A549 (cell line): ENCODE measurements around the gene DRD2. TPM values are rescaled to one million over a fixed set of nuclear protein-coding genes. Genes with fewer than 3 reads are reported as not detected.

Experiments used
- ATAC-seq, 2 experiments: fragments of 200-7000 bp in 1 of 2; fragments of >200 bp in 1 of 2; cut with Nextera tagmentation in 1 of 2; cut with Tn5 transposase in 1 of 2; 3 replicates each; pipeline versions ENCODE4 v1.8.0 to v1.9.1; 2018 to 2020; ENCODE audit warnings: mild to moderate bottlenecking in 1 of 2, moderate library complexity in 1 of 2
- CTCF ChIA-PET: fragments of 300-600 bp; sonication (Branson Sonifier 250); formaldehyde crosslinking; extraction: SDS; loops from one replicate; lab custom pipeline; 2021; ENCODE audit warnings: antibody characterized with exemption, inconsistent platforms; lab: Yijun Ruan, JAX
- POLR2A ChIA-PET: fragments of 350-600 bp; formaldehyde crosslinking; extraction: SDS; loops from one replicate; lab custom pipeline; 2021; ENCODE audit warnings: antibody characterized with exemption, inconsistent platforms; lab: Yijun Ruan, JAX
- DNase-seq, 2 experiments: peaks; one replicate each; pipeline versions ENCODE4 v3.0.0 to v3.0.0-alpha.2; 2011 to 2016; ENCODE audit warnings: low read depth in 1 of 2, low spot score in 1 of 2
- FAIRE-seq: peaks from 2 replicates; lab custom pipeline; 2011; peaks lifted over from hg19 to GRCh38; lab: Jason Lieb, UNC
- H3K27ac ChIP-seq, 2 experiments: fragments of >200 bp; sonication (Bioruptor Twin); formaldehyde crosslinking; 3 replicates each; pipeline ENCODE4 v1.5.1; 2016 to 2017
- H3K4me1 ChIP-seq: fragments of >200 bp; sonication (Bioruptor Twin); formaldehyde crosslinking; 3 replicates; pipeline ENCODE4 v1.6.1; 2016
- H3K4me2 ChIP-seq: fragments of >200 bp; sonication (Bioruptor Twin); formaldehyde crosslinking; 3 replicates; pipeline ENCODE4 v1.6.1; 2016
- H3K4me3 ChIP-seq: fragments of >200 bp; sonication (Bioruptor Twin); formaldehyde crosslinking; 3 replicates; pipeline ENCODE4 v1.5.1; 2016
- H3K9me3 ChIP-seq: fragments of >200 bp; sonication (Bioruptor Twin); formaldehyde crosslinking; 3 replicates; pipeline ENCODE4 v1.6.1; 2016
- BCL3 ChIP-seq: fragments of >200 bp; sonication (Bioruptor Twin); formaldehyde crosslinking; IDR thresholded peaks from 3 replicates; pipeline ENCODE4 v1.6.1; 2016
- EHF ChIP-seq: fragments of 250-450 bp; sonication (Bioruptor Pico); IDR thresholded peaks from 2 replicates; pipeline ENCODE4 v1.5.0; 2020; ENCODE audit warnings: mild to moderate bottlenecking
- EHMT2 ChIP-seq: fragments of 200-600 bp; sonication (generic); IDR thresholded peaks from 2 replicates; pipeline ENCODE4 v1.6.1; 2016; ENCODE audit warnings: antibody characterized with exemption, low read depth, mild to moderate bottlenecking, moderate library complexity
- FOSL2 ChIP-seq, 2 experiments: fragments of 450-650 bp in 1 of 2; fragments of >200 bp in 1 of 2; sonication (Bioruptor Twin) in 1 of 2; formaldehyde crosslinking; IDR thresholded peaks; 2 replicates each; pipeline versions ENCODE4 v1.5.0 to v1.6.1; 2016 to 2020; ENCODE audit warnings: mild to moderate bottlenecking in 1 of 2, moderate library complexity in 1 of 2
- FOXS1 ChIP-seq: fragments of 250-450 bp; sonication (Bioruptor Pico); IDR thresholded peaks from 2 replicates; pipeline ENCODE4 v1.5.0; 2020; ENCODE audit warnings: mild to moderate bottlenecking, moderate library complexity
- HEYL ChIP-seq: fragments of 250-450 bp; sonication (Bioruptor Pico); IDR thresholded peaks from 2 replicates; pipeline ENCODE4 v1.8.0; 2021; ENCODE audit warnings: mild to moderate bottlenecking, moderate library complexity
- HMGXB4 ChIP-seq: fragments of 250-450 bp; sonication (Bioruptor Pico); IDR thresholded peaks from 2 replicates; pipeline ENCODE4 v1.5.0; 2021; ENCODE audit warnings: mild to moderate bottlenecking, moderate library complexity, borderline replicate concordance
- HOXA7 ChIP-seq: fragments of 250-450 bp; sonication (Bioruptor Pico); IDR thresholded peaks from 2 replicates; pipeline ENCODE4 v1.5.0; 2020; ENCODE audit warnings: mild to moderate bottlenecking, moderate library complexity
- KDM1A ChIP-seq: fragments of 200-600 bp; sonication (generic); IDR thresholded peaks from 2 replicates; pipeline ENCODE4 v1.6.1; 2016; ENCODE audit warnings: low read depth, mild to moderate bottlenecking
- KDM5A ChIP-seq: fragments of 200-600 bp; sonication (generic); IDR thresholded peaks from 2 replicates; pipeline ENCODE4 v1.6.1; 2016; ENCODE audit warnings: antibody characterized with exemption, mild to moderate bottlenecking
- MAFK ChIP-seq: fragments of 450-650 bp; IDR thresholded peaks from 2 replicates; pipeline ENCODE4 v1.6.1; 2014; ENCODE audit not compliant: partially characterized antibody
- NPAS2 ChIP-seq: fragments of 250-450 bp; sonication (Bioruptor Pico); IDR thresholded peaks from 2 replicates; pipeline ENCODE4 v1.8.0; 2022; ENCODE audit warnings: mild to moderate bottlenecking, moderate library complexity, borderline replicate concordance
- NR3C1 ChIP-seq: fragments of >200 bp; sonication (Bioruptor Twin); formaldehyde crosslinking; IDR thresholded peaks from 3 replicates; pipeline ENCODE4 v1.6.1; 2017
- PHF8 ChIP-seq: fragments of 200-600 bp; sonication (generic); IDR thresholded peaks from 2 replicates; pipeline ENCODE4 v1.6.1; 2016; ENCODE audit warnings: low read depth, mild to moderate bottlenecking, antibody characterized with exemption, moderate library complexity, borderline replicate concordance
- POLR2A ChIP-seq: IDR thresholded peaks from 2 replicates; pipeline ENCODE4 v1.6.1; 2012; ENCODE audit warnings: mild to moderate bottlenecking, low read length
- POLR2AphosphoS2 ChIP-seq: conservative IDR thresholded peaks from 2 replicates; pipeline ENCODE4 v1.6.1; 2012; ENCODE audit warnings: low read length, improper control_type of control experiment, inconsistent platforms
- RCOR1 ChIP-seq: fragments of 150-350 bp; IDR thresholded peaks from 2 replicates; pipeline ENCODE4 v1.6.1; 2014; ENCODE audit warnings: antibody characterized with exemption, low read length, low read depth
- RNF2 ChIP-seq: fragments of 200-600 bp; sonication (generic); IDR thresholded peaks from 2 replicates; pipeline ENCODE4 v1.6.1; 2016; ENCODE audit warnings: low read depth, mild to moderate bottlenecking, antibody characterized with exemption, moderate library complexity, borderline replicate concordance
- SMC3 ChIP-seq: fragments of >200 bp; sonication (Bioruptor Twin); formaldehyde crosslinking; IDR thresholded peaks from 3 replicates; pipeline ENCODE4 v1.6.1; 2018; ENCODE audit warnings: inconsistent platforms
- TFCP2L1 ChIP-seq: fragments of 250-450 bp; sonication (Bioruptor Pico); IDR thresholded peaks from 2 replicates; pipeline ENCODE4 v1.5.0; 2021; ENCODE audit warnings: mild to moderate bottlenecking
- TP53 ChIP-seq: fragments of 250-450 bp; sonication (Bioruptor Pico); IDR thresholded peaks from 2 replicates; pipeline ENCODE4 v1.5.0; 2021; ENCODE audit warnings: mild to moderate bottlenecking, moderate library complexity
- ZC3H11A ChIP-seq: fragments of 450-650 bp; IDR thresholded peaks from 2 replicates; pipeline ENCODE4 v1.6.1; 2014; ENCODE audit warnings: antibody characterized with exemption, mild to moderate bottlenecking
- ZFP36 ChIP-seq: fragments of 450-650 bp; IDR thresholded peaks from 2 replicates; pipeline ENCODE4 v1.6.1; 2014; ENCODE audit warnings: borderline replicate concordance; ENCODE audit not compliant: partially characterized antibody
- ZNF302 ChIP-seq: fragments of 250-450 bp; sonication (Bioruptor Pico); IDR thresholded peaks from 2 replicates; pipeline ENCODE4 v1.9.0; 2021; ENCODE audit warnings: inconsistent platforms, mild to moderate bottlenecking, moderate library complexity
- WGBS: methylation state at CpG from one replicate; pipeline ENCODE4 v1.1.6; 2017; ENCODE audit errors: missing lambda C conversion rate; 5-methylcytosine and 5-hydroxymethylcytosine counted together
- polyA plus RNA-seq, 4 experiments: library from polyadenylated mRNA; depleted of rRNA in 3 of 4; stranded (reverse); fragments of >200 nt; fragmentation: RNase III in 1 of 4; extraction: RNeasy Plus Mini Kit Qiagen cat#74134 plus additional on column Dnase treatment in 1 of 4; gene quantifications; 2 replicates in 3 of 4; 3 replicates in 1 of 4; pipeline ENCODE4 v1.2.3, GENCODE V29; 2011 to 2017
- TF ChIP-seq, protein P1 (sequence below): IDR thresholded peaks from 2 replicates; pipeline ENCODE4 v1.6.1; 2012; ENCODE audit warnings: low read depth, borderline replicate concordance
- TF ChIP-seq, protein P2 (sequence below): IDR thresholded peaks from 2 replicates; pipeline ENCODE4 v1.6.1; 2012
- TF ChIP-seq, protein P3 (sequence below): fragments of 250-450 bp; sonication (Bioruptor Pico); IDR thresholded peaks from 2 replicates; pipeline ENCODE4 v1.5.0; 2020; ENCODE audit warnings: low read depth, mild to moderate bottlenecking, moderate library complexity

DRD2 gene
- polyA plus RNA-seq, 2 of the 4 experiments (the other 2 are of a cell fraction) = not detected

DNA sequence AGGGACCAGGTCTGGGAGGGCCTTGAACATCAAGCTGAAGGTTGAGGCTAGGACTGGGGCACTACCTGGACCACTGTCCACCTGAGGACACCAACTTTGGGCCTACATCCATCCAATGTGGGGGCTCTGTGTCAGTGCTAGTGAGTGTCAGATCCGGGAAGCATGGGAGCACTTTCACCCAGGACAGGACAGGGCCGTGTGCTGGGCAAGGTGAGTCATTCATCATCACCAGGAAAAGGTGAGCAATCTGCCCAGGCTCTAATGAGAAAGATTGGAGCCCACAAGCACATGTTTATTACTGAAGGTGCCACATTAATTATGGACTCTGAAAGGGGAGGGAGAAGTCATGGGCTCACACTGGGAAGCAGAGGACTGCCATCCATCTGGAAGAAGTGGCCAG lies 39.7 kb upstream of the DRD2 start:
- CTCF ChIA-PET = no interaction called here

DNA sequence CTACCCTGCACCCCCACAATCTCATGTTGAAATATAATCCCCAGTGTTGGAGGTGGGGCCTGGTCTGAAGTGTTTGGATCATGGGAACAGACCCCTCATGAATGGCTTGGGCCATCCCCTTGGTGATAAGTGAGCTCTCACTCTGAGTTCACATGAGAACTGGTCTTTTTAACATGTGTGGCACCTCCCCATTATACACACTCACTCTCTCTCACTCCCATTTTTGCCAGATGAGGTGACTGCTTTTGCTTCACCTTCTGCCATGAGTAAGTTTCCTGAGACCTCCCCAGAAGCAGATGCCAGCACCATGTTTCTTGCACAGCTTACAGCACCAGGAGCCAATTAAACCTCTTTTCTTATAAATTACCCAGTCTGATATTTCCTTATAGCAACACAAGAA lies 32.1 kb upstream of the DRD2 start:
- CTCF ChIA-PET = interaction anchor here (1.6 kb wide), 1 partner anchor 25 kb away, joined by 4 read pairs; no protein-coding TSS in a partner anchor

More for the DNA sequence above, 39.7 kb upstream of the DRD2 start:
- WGBS = 0% methylated on average over 2 of the region's 2 CpGs
- Histone ChIP-seq H3K27ac (no peak overlapping the region), H3K4me3 (no peak overlapping the region), H3K4me1 (no peaks in the 10 kb centered on the region), H3K9me3 (no peaks in the 10 kb centered on the region), H3K4me2 (no peak overlapping the region)
- no peak for FAIRE-seq
- no peak for ATAC-seq
- POLR2A ChIA-PET = no interaction called here
- TF ChIP-seq, protein P1, sequence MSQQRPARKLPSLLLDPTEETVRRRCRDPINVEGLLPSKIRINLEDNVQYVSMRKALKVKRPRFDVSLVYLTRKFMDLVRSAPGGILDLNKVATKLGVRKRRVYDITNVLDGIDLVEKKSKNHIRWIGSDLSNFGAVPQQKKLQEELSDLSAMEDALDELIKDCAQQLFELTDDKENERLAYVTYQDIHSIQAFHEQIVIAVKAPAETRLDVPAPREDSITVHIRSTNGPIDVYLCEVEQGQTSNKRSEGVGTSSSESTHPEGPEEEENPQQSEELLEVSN = no peak
- TF ChIP-seq, protein P2, sequence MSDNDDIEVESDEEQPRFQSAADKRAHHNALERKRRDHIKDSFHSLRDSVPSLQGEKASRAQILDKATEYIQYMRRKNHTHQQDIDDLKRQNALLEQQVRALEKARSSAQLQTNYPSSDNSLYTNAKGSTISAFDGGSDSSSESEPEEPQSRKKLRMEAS = no peak
- TF ChIP-seq, protein P3, sequence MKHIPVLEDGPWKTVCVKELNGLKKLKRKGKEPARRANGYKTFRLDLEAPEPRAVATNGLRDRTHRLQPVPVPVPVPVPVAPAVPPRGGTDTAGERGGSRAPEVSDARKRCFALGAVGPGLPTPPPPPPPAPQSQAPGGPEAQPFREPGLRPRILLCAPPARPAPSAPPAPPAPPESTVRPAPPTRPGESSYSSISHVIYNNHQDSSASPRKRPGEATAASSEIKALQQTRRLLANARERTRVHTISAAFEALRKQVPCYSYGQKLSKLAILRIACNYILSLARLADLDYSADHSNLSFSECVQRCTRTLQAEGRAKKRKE (CRISPR knock-in tag) = no peak
- TF ChIP-seq MAFK (no peak), POLR2AphosphoS2 (no peak)
- DNase-seq = no peak

GRCh38 chr11:113506893-113507292 lies 31.7 kb upstream of the DRD2 start:
- CTCF ChIA-PET = no interaction called here
- FAIRE-seq = no peak
- POLR2A ChIA-PET = no interaction called here
- ATAC-seq = no peak
- H3K9me3 ChIP-seq = no peaks in the 10 kb centered on the region
- no peak overlapping the region for H3K27ac ChIP-seq
- no peak for DNase-seq
- TF ChIP-seq FOSL2 (IDR thresholded peaks at IDR 0.05) = no peak
- TF ChIP-seq FOSL2 (CRISPR knock-in tag; IDR thresholded peaks at IDR 0.05) = no peak
- TF ChIP-seq EHF (CRISPR knock-in tag) = no peak
- TF ChIP-seq EHMT2 = no peak
- no peak for TF ChIP-seq HEYL
- TF ChIP-seq HOXA7 = no peak
- no peak for TF ChIP-seq SMC3
- no peak for TF ChIP-seq RNF2
- TF ChIP-seq FOXS1 (CRISPR knock-in tag) = no peak
- H3K4me2 ChIP-seq = no peak overlapping the region
- no peak overlapping the region for H3K4me3 ChIP-seq
- 0% methylated on average over 1 of the region's 1 CpG for WGBS
- H3K4me1 ChIP-seq = no peaks in the 10 kb centered on the region

More for the DNA sequence above, 32.1 kb upstream of the DRD2 start:
- ATAC-seq (no peak), DNase-seq (no peak), FAIRE-seq (no peak)
- POLR2A ChIA-PET = no interaction called here
- Histone ChIP-seq H3K27ac (no peak overlapping the region), H3K4me1 (no peaks in the 10 kb centered on the region), H3K4me2 (no peak overlapping the region), H3K9me3 (no peaks in the 10 kb centered on the region), H3K4me3 (no peak overlapping the region)
- TF ChIP-seq TP53 (no peak), HOXA7 (no peak), ZC3H11A (no peak), NR3C1 (no peak), KDM1A (no peak), TFCP2L1 (CRISPR knock-in tag) (no peak), NPAS2 (CRISPR knock-in tag) (no peak), POLR2A (no peak), ZFP36 (no peak), ZNF302 (CRISPR knock-in tag) (no peak), RCOR1 (no peak), PHF8 (no peak), HMGXB4 (no peak), BCL3 (no peak), KDM5A (no peak)
